GM23248 (cell line): ENCODE data around the gene XIRP2.

Source experiments
- EZH2 ChIP-seq: fragments of 200-600 bp; sonication (generic); IDR thresholded peaks from 2 replicates; pipeline ENCODE4 v1.6.1; 2018; ENCODE audit warnings: antibody characterized with exemption, mild to moderate bottlenecking; ENCODE audit not compliant: insufficient read depth, poor library complexity, severe bottlenecking
- EZH2phosphoT487 ChIP-seq: fragments of 200-600 bp; sonication (generic); IDR thresholded peaks from 2 replicates; pipeline ENCODE4 v1.6.1; 2018; ENCODE audit warnings: antibody characterized with exemption, moderate library complexity, mild to moderate bottlenecking, low read depth; ENCODE audit not compliant: insufficient read depth

- TF ChIP-seq EZH2phosphoT487 (no peak), EZH2 (no peak)
Observed at GRCh38 chr2:167133614-167134013, 245.3 kb downstream of the XIRP2 start.
